Progenitor cell of endocrine pancreas (in vitro differentiated cells): ENCODE data around the gene ST8SIA1. TPM values are rescaled to one million over a fixed set of nuclear protein-coding genes. Genes with fewer than 3 reads are reported as not detected.

Source experiments
- DNase-seq: peaks from one replicate; pipeline ENCODE4 v3.0.0; 2021; ENCODE audit warnings: low spot score; ENCODE audit not compliant: unreplicated experiment
- H3K27ac Mint-ChIP-seq: 2 replicates; pipeline ENCODE4 v1.8.0; 2021; ENCODE audit warnings: mild to moderate bottlenecking, moderate library complexity, mixed read lengths
- H3K27me3 Mint-ChIP-seq: 2 replicates; pipeline ENCODE4 v1.8.0; 2021; ENCODE audit warnings: mixed read lengths
- H3K36me3 Mint-ChIP-seq: 2 replicates; pipeline ENCODE4 v1.8.0; 2022; ENCODE audit warnings: mixed read lengths; ENCODE audit not compliant: insufficient read depth
- H3K4me1 Mint-ChIP-seq: 2 replicates; pipeline ENCODE4 v1.8.0; 2021; ENCODE audit warnings: low read depth, mixed read lengths
- H3K4me3 Mint-ChIP-seq: 2 replicates; pipeline ENCODE4 v1.8.0; 2021; ENCODE audit warnings: low read depth, mild to moderate bottlenecking, moderate library complexity, mixed read lengths
- H3K9me3 Mint-ChIP-seq: 2 replicates; pipeline ENCODE4 v1.8.0; 2021; ENCODE audit warnings: low read depth, mixed read lengths
- CTCF ChIP-seq: fragments of 200-600 bp; sonication (generic); IDR thresholded peaks from one replicate; pipeline ENCODE4 v1.5.0; 2021; ENCODE audit warnings: antibody characterized with exemption, mild to moderate bottlenecking; ENCODE audit not compliant: unreplicated experiment
- total RNA-seq: library from RNA; stranded (reverse); gene quantifications from 2 replicates; pipeline ENCODE4 v1.2.1, GENCODE V29; 2021

ST8SIA1 gene
- total RNA-seq, 1 donor from 2014 or later = 5.2 TPM

- Mint-ChIP-seq H3K27me3 (no peaks in the 10 kb centered on the region), H3K4me1 (peaks cover 1% of the 10 kb centered on the region), H3K4me3 (no peak overlapping the region), H3K36me3 (peaks cover 27% of the 10 kb centered on the region), H3K27ac (no peak overlapping the region), H3K9me3 (peaks cover 55% of the 10 kb centered on the region)
- no peak for TF ChIP-seq CTCF
- no peak for DNase-seq
Observed at GRCh38 chr12:22299294-22299912, 35.1 kb downstream of the ST8SIA1 start.

GRCh38 chr12:22289250-22289649 lies 45.3 kb downstream of the ST8SIA1 start:
- H3K36me3 Mint-ChIP-seq = no peaks in the 10 kb centered on the region
- no peak for TF ChIP-seq CTCF
- DNase-seq = no peak
- peaks cover 14% of the 10 kb centered on the region for H3K4me1 Mint-ChIP-seq
- H3K27ac Mint-ChIP-seq = no peak overlapping the region
- H3K27me3 Mint-ChIP-seq = peaks cover 19% of the 10 kb centered on the region
- peaks cover 2% of the 10 kb centered on the region for H3K9me3 Mint-ChIP-seq
- no peak overlapping the region for H3K4me3 Mint-ChIP-seq

DNA sequence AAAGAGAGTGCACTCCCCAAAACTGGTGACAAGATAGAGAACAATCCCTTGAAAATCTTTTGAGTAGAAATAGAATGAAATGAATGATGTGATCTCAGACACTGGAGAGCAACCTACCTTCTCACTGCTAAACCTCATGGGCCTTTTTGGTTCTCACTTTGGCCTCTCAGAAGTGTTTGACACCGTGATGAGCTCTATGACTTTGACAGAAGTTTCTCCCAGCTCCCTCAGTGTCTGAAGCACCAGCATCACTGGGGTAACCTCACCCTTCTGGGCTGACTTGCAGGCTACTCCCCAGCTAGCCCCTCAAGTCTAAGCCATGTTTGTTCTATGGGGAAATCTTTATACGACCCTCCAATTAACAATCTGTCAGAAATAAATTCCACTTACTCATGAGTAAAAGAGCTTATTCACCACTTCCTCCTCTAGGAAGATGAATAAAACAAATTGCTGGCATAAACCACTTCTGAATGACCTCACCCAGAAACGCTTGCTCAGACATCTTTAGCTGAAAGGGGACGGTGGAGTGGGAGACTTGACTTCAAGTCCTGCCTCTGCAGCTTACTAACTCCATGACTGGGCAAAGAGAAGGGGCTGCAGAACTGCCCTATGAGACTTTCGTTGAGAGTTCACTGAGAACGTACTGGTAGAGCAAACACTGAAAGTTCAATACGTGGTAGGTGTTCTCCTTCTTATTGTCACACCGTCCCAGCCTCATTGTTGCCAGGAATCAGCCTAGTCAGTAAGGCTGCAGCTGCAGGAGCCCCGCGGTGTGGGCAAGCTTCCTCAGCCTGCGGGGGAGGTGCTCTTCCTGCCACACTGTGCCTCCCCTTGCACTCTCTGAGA lies 46.5 kb downstream of the ST8SIA1 start:
- DNase-seq = no peak
- Mint-ChIP-seq H3K36me3 (no peaks in the 10 kb centered on the region), H3K4me1 (peaks cover 5% of the 10 kb centered on the region), H3K27ac (no peak overlapping the region), H3K9me3 (peaks cover 2% of the 10 kb centered on the region), H3K27me3 (peaks cover 19% of the 10 kb centered on the region), H3K4me3 (no peak overlapping the region)
- TF ChIP-seq CTCF = no peak

- no peak for TF ChIP-seq CTCF
- H3K9me3 Mint-ChIP-seq = no peaks in the 10 kb centered on the region
- H3K36me3 Mint-ChIP-seq = no peaks in the 10 kb centered on the region
- H3K27ac Mint-ChIP-seq = no peak overlapping the region
- no peak for DNase-seq
- H3K4me1 Mint-ChIP-seq = peaks cover 3% of the 10 kb centered on the region
- H3K27me3 Mint-ChIP-seq = peaks cover 19% of the 10 kb centered on the region
- H3K4me3 Mint-ChIP-seq = no peak overlapping the region
Observed at GRCh38 chr12:22287101-22287500, 47.4 kb downstream of the ST8SIA1 start.

DNA sequence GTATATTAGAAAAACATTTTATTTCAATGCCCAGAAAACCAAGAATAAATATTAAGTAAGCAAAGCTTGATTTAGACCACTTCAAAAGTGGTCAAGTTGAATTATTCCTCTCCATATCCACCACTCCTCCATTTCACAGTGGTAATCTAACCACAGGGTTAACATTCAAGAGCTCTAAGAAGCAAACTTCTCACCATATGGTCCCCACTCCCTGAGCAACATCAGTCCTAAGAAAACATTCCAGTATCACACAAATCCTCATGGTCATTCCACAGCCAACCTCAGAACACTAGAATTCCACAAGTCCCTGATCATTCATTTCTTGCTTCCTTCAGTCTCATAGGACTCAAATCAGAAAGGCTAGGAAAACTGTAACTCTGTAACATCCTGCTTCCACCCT lies 47.9 kb downstream of the ST8SIA1 start:
- Mint-ChIP-seq H3K4me1 (peaks cover 3% of the 10 kb centered on the region), H3K27ac (no peak overlapping the region), H3K9me3 (no peaks in the 10 kb centered on the region), H3K27me3 (peaks cover 19% of the 10 kb centered on the region), H3K4me3 (no peak overlapping the region), H3K36me3 (no peaks in the 10 kb centered on the region)
- no peak for DNase-seq
- no peak for TF ChIP-seq CTCF
